ENCODE data around the gene LGALS7B.
"Not testable (repeated sequence)": the region's sequence is repeated elsewhere in the genome, so short reads cannot be mapped to it uniquely, and the experiment has no call there.

Gene LGALS7B

GRCh38 chr19:38788478-38789243, at the start of gene LGALS7B:
LGALS7B (plus strand) TSS chr19:38789200; CDS start chr19:38789227, 27 bp downstream.
- no peak for DNase-seq

- no peak for DNase-seq
Observed at GRCh38 chr19:38739440-38740256, 49.4 kb upstream of the LGALS7B start.

GRCh38 chr19:38740257-38740592, 48.8 kb upstream of the LGALS7B start:
- no peak for DNase-seq

DNA sequence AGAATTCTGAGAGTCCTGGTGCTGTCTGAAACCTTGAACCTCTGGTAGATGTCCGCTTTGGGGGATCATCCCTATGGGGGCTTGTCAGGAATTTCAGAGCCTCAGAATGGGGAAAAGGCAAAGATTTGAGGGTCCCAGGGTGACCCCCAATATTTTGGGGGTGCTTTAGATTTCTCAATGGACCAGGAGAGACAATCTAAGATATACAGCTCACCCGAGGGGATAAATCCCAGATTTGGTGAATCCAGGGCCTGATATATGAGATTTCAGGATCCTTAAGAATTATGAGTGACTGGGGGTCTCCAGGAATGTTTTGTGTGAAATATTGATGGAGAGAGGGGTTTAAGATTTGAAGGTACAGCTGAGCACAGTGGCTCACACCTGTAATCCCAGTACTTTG, 48.1 kb upstream of the LGALS7B start:
- DNase-seq: no peak

GRCh38 chr19:38741670-38742069, 47.3 kb upstream of the LGALS7B start:
- no peak for DNase-seq

GRCh38 chr19:38742296-38742695, 46.7 kb upstream of the LGALS7B start:
- DNase-seq: no peak

DNA sequence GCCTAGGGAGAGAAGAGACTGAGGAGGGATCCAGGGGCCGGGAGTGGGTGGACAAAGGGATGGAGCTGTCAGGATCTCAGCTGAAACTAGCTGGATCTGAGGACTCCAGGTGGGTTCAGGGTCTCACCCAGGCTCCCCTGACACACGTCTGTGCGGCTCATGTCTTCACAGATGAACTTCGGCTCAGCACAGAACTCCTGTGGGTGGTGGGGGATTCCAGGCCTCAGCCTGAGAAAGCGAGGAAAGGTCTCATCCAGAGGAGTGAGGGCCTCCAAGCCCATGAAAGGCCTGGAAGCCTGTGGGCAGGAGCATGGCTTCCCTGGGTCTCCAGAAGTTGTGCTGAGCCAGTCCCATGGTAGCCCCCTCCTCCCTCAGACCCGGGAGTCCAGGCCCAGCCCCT, 46.1 kb upstream of the LGALS7B start:
- DNase-seq: no peak

GRCh38 chr19:38743394-38744297, 45.4 kb upstream of the LGALS7B start:
- DNase-seq: no peak

DNA sequence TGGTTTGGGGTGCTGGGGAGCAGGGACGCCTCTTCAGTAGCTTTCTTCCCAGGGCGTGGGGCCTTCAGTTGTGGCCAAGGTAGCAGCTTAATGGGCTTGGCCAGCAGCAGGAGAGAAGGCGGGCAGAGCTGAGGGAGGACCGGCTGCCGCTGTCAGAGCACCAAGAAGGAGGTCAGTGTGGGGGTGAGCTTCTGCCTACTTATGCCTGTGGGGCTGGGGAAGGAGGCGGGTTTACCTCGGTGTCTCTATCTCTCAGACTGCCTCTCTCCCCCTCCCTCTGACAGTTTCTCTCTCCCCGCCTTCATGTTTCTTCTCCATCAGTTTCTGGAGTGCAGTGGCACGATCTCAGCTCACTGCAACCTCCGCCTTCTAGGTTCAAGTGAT, 44.7 kb upstream of the LGALS7B start, which contains the start of gene CAPN12:
Gene CAPN12, minus strand, starts transcription at position 177 of the 384 bp plus-strand sequence. CDS start 309 bp downstream, outside the sequence.
- no peak for DNase-seq

DNA sequence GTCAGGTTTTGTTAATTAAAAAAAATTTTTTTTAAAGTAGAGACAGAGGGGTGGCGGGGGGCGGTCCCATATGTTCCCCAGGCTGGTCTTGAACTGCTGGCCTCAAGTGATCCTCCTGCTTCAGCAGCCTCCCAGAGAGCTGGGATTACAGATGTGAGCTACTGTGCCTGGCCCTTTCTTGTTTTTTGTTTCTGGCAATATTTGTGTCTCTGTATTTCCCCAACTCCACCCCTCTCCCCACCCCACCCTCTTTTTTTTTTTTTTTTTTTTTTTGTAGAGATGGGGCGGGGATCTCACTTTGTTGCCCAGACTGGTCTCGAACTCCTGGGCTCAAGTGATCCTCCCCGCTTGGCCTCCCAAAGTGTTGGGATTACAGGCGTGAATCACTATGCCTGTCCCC, 44.1 kb upstream of the LGALS7B start:
- no peak for DNase-seq

GRCh38 chr19:38745316-38745715, 43.7 kb upstream of the LGALS7B start:
- no peak for DNase-seq

- DNase-seq: not testable (repeated sequence)
Observed at GRCh38 chr19:38753783-38754182, 35.2 kb upstream of the LGALS7B start.

- DNase-seq: not testable (repeated sequence)
Observed at GRCh38 chr19:38754196-38754595, 34.8 kb upstream of the LGALS7B start.

- no peak for DNase-seq
Observed at GRCh38 chr19:38759590-38760003, 29.4 kb upstream of the LGALS7B start.

DNA sequence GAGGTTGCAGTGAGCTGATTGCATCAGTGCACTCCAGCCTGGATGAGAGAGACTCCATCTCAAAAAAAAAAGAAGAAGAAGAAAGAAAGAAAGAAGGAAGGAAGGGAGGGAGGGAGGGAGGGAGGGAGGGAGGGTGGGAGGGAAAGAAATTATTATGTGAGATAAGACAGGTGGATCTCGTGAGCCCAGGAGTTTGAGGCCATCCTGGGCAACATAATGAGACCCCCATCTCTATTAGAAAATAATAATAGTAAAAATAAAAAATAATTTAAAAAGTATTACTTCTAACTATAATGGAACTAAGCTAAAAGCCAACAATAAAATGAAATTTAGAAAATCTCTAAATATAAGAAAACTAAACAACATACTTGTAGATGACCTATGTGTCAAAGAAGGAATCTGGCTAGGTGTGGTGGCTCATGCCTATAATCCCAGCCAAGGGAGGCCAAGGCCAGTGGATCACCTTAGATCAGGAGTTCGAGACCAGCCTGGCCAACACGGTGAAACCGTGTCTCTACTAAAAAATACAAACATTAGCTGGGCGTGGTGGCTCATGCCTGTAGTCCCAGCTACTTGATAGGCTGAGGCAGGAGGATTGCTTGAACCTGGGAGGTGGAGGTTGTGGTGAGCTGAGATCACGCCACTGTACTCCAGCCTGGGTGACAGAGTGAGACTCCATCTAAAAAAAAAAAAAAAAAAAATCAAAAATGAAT, 28.0 kb upstream of the LGALS7B start:
- DNase-seq: not testable (repeated sequence)

- DNase-seq: not testable (repeated sequence)
Observed at GRCh38 chr19:38761884-38762389, 27.1 kb upstream of the LGALS7B start.

DNA sequence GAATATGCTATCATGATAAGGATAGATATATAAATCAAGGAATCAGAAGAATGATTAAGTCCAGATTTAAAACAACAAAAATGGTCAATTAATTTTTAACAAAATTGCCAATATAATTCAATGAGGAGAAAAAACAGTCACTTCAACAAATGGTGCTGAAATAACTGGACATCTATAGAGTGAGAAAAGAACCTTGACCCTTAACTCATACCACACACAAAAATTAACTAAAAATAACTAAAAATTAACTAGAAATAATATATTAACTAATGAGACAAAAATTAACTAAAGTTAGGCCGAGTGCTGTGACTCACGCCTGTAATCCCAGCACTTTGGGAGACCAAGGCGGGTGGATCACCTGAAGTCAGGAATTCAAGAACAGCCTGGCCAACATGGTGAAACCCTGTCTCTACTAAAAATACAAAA, 25.2 kb upstream of the LGALS7B start:
- DNase-seq: no peak

GRCh38 chr19:38765214-38765613, 23.8 kb upstream of the LGALS7B start:
- DNase-seq: no peak

DNA sequence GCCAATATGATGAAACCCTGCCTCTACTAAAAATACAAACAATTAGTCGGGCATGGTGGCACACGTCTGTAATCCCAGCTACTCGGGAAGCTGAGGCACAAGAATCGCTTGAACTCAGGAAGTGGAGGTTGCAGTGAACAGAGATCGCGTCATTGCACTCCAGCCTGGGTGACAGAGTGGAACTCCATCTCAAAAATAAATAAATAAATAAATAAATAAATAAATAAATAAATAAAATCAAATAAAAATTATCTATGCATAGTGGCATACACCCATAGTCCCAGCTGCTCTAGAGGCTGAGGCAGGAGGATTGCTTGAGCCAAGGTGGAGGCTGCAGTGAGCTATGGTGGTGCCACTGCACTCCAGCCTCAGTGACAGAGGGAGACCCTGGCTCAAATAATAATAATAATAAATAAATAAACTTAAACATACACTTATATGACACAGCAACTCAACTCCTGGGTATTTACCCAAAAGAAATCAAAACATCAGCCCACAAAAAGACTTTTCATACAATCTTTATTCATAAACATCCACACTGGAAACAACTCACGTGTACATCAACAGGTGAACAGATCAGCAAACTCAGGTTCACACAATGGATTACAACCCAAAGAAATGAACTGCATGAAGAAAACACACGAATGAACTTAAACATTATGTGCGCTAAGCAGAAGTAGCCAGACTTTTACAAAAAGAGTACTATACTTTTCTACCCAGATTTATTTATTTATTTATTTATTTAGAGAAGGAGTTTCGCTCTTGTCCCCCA, 22.5 kb upstream of the LGALS7B start:
- no peak for DNase-seq

- DNase-seq: no peak
Observed at GRCh38 chr19:38769635-38770211, 19.3 kb upstream of the LGALS7B start.

Measured in NCI-H146 (cell line).